OCI-LY7 (cell line): Measurements from ENCODE around the gene AKAP12. TPM values are rescaled to one million over a fixed set of nuclear protein-coding genes. Genes with fewer than 3 reads are reported as not detected.

Experiments
- BruUV-seq: library from RNA; stranded (reverse); fragments of 400-500 nt; replicated peaks from 2 replicates; lab custom pipeline; 2021; lab: Mats Ljungman, UMichigan
- CTCF ChIA-PET: fragments of 300-600 bp; sonication (Branson Sonifier 250); formaldehyde crosslinking; loops from one replicate; lab custom pipeline; 2022; ENCODE audit warnings: antibody characterized with exemption; ENCODE audit not compliant: unreplicated experiment; lab: Charles Lee
- POLR2A ChIA-PET: fragments of 300-600 bp; sonication (Branson Sonifier 250); formaldehyde crosslinking; loops from one replicate; lab custom pipeline; 2022; ENCODE audit warnings: antibody characterized with exemption; lab: Charles Lee
- DNase-seq: peaks from one replicate; pipeline ENCODE4 v3.0.0-alpha.2; 2015; ENCODE audit warnings: low spot score
- H2AFZ ChIP-seq: fragments of 200-600 bp; sonication (generic), shearing (Covaris generic); 2 replicates; pipeline ENCODE4 v1.6.1; 2014; ENCODE audit warnings: mild to moderate bottlenecking, antibody characterized with exemption, low read length, moderate library complexity
- H3K27ac ChIP-seq: fragments of 200-600 bp; sonication (generic); 2 replicates; pipeline ENCODE4 v1.5.1; 2014; ENCODE audit warnings: mixed run types, low read depth, mild to moderate bottlenecking, moderate library complexity, low read length, inconsistent platforms; ENCODE audit not compliant: poor library complexity, severe bottlenecking
- H3K36me3 ChIP-seq: fragments of 200-600 bp; sonication (generic); 2 replicates; pipeline ENCODE4 v1.6.1; 2014; ENCODE audit warnings: mild to moderate bottlenecking, antibody characterized with exemption, low read length, moderate library complexity, mixed read lengths; ENCODE audit not compliant: insufficient read depth
- H3K4me1 ChIP-seq: fragments of 200-600 bp; sonication (generic); 2 replicates; pipeline ENCODE4 v1.5.1; 2014; ENCODE audit warnings: mild to moderate bottlenecking, low read length; ENCODE audit not compliant: insufficient read depth, poor library complexity, severe bottlenecking
- H3K4me2 ChIP-seq: fragments of 200-600 bp; sonication (generic); 2 replicates; pipeline ENCODE4 v1.6.1; 2014; ENCODE audit warnings: mild to moderate bottlenecking, low read length
- H3K4me3 ChIP-seq: fragments of 200-600 bp; sonication (generic); 2 replicates; pipeline ENCODE4 v1.5.1; 2014; ENCODE audit warnings: mild to moderate bottlenecking, low read depth, low read length; ENCODE audit not compliant: poor library complexity, severe bottlenecking
- H3K79me2 ChIP-seq: fragments of 200-600 bp; sonication (generic); 2 replicates; pipeline ENCODE4 v1.6.1; 2016; ENCODE audit warnings: low read depth, mild to moderate bottlenecking, low read length, moderate library complexity, mixed read lengths; ENCODE audit not compliant: insufficient read depth
- H3K9me2 ChIP-seq: fragments of 200-600 bp; sonication (generic); 2 replicates; pipeline ENCODE4 v1.6.1; 2016; ENCODE audit warnings: mild to moderate bottlenecking, low read length, mixed read lengths; ENCODE audit not compliant: insufficient read depth
- H3K9me3 ChIP-seq: fragments of 200-600 bp; sonication (generic); 2 replicates; pipeline ENCODE4 v1.6.1; 2014; ENCODE audit warnings: mild to moderate bottlenecking, mixed run types, low read length, mixed read lengths
- H4K20me1 ChIP-seq: fragments of 200-600 bp; sonication (generic); 2 replicates; pipeline ENCODE4 v1.6.1; 2014; ENCODE audit warnings: mild to moderate bottlenecking, antibody characterized with exemption, low read length, moderate library complexity, mixed read lengths; ENCODE audit not compliant: insufficient read depth
- EZH2phosphoT487 ChIP-seq: fragments of 200-600 bp; sonication (generic); IDR thresholded peaks from 2 replicates; pipeline ENCODE4 v1.6.1; 2018; ENCODE audit warnings: low read depth, borderline replicate concordance, mild to moderate bottlenecking, mixed run types, antibody characterized with exemption, low read length, moderate library complexity, mixed read lengths
- intact Hi-C: fragments of 100-400 bp; cut with micrococcal nuclease; formaldehyde crosslinking; loops from one replicate; pipeline ENCODE4 v1.10.0; 2022; ENCODE audit not compliant: unreplicated experiment
- total RNA-seq, 2 experiments: library from RNA; depleted of rRNA in 1 of 2; stranded (reverse); fragments of >200 nt in 1 of 2; shearing (Covaris generic) in 1 of 2; gene quantifications; 2 replicates each; pipeline ENCODE4 v1.2.3, GENCODE V29; 2014 to 2022
- TF ChIP-seq, protein P1 (sequence below): fragments of 200-600 bp; sonication (generic); conservative IDR thresholded peaks from 2 replicates; pipeline ENCODE4 v1.5.1; 2014; ENCODE audit warnings: mild to moderate bottlenecking, antibody characterized with exemption, low read length, moderate library complexity, mixed read lengths

The AKAP12 gene
- total RNA-seq, 2 experiments from 2014 or later: 0.23 TPM; not detected in 1

DNA sequence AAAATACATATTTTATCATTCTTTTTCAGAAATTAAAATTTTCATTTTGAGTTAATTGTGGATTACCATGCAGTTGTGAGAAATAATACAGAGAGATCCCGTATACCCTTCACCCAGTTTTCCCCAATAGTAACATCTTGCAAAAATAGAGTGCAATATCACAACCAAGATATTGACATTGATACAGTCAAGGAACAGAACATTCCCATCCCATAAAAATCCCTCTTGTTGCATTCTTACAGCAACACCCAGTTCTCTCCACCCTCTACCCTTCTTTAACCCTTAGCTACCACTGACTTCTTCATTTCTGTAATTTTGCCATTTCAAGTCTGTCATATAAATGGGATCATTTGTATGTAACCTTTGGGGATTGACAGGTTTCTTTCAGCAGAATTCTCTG is 6.9 kb upstream of the AKAP12 start:
- H3K4me1 ChIP-seq: no peaks in the 10 kb centered on the region
- H3K4me2 ChIP-seq: no peak overlapping the region
- no peaks in the 10 kb centered on the region for H3K9me2 ChIP-seq
- H3K4me3 ChIP-seq: no peak overlapping the region
- no peaks in the 10 kb centered on the region for H3K36me3 ChIP-seq
- no peaks in the 10 kb centered on the region for H3K79me2 ChIP-seq
- H3K9me3 ChIP-seq: no peaks in the 10 kb centered on the region
- intact Hi-C loops: no loop called here
- CTCF ChIA-PET: no interaction called here
- POLR2A ChIA-PET: no interaction called here
- no peaks in the 10 kb centered on the region for H4K20me1 ChIP-seq
- no peak overlapping the region for H2AFZ ChIP-seq
- H3K27ac ChIP-seq: no peak overlapping the region
- BruUV-seq: no TSS peak
- no peak for DNase-seq
- TF ChIP-seq, protein P1, sequence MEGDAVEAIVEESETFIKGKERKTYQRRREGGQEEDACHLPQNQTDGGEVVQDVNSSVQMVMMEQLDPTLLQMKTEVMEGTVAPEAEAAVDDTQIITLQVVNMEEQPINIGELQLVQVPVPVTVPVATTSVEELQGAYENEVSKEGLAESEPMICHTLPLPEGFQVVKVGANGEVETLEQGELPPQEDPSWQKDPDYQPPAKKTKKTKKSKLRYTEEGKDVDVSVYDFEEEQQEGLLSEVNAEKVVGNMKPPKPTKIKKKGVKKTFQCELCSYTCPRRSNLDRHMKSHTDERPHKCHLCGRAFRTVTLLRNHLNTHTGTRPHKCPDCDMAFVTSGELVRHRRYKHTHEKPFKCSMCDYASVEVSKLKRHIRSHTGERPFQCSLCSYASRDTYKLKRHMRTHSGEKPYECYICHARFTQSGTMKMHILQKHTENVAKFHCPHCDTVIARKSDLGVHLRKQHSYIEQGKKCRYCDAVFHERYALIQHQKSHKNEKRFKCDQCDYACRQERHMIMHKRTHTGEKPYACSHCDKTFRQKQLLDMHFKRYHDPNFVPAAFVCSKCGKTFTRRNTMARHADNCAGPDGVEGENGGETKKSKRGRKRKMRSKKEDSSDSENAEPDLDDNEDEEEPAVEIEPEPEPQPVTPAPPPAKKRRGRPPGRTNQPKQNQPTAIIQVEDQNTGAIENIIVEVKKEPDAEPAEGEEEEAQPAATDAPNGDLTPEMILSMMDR: no peak
- TF ChIP-seq EZH2phosphoT487: no peak

DNA sequence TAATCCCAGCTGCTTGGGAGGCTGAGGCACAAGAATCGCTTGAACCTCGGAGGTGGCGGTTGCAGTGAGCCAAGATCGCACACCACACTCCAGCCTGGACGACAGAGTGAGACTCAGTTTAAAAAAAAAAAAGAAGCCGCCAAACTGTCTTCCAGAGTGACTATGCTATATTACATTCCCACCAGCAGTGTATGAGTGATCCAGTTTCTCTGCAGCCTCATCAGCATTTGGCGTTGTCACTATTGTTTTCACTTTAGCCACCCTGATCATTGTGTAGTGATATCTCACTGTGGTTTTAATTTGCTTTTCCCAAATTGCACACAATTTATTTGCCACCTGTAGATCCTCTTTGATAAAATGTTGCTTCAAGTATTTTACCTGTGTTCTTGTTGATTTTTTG is 6.0 kb upstream of the AKAP12 start:
- TF ChIP-seq EZH2phosphoT487: no peak
- TF ChIP-seq, protein P1: no peak
- no peaks in the 10 kb centered on the region for H3K9me2 ChIP-seq
- no peaks in the 10 kb centered on the region for H3K36me3 ChIP-seq
- H3K9me3 ChIP-seq: no peaks in the 10 kb centered on the region
- no peak overlapping the region for H2AFZ ChIP-seq
- BruUV-seq: no TSS peak
- POLR2A ChIA-PET: interaction anchor here (0.5 to 0.6 kb wide), 2 partner anchors 18 to 58 kb away, joined by 3 to 5 read pairs; no protein-coding TSS in a partner anchor
- no peak overlapping the region for H3K4me3 ChIP-seq
- H3K4me1 ChIP-seq: no peaks in the 10 kb centered on the region
- DNase-seq: no peak
- no peaks in the 10 kb centered on the region for H4K20me1 ChIP-seq
- no peak overlapping the region for H3K4me2 ChIP-seq
- no peak overlapping the region for H3K27ac ChIP-seq
- intact Hi-C loops: no loop called here
- CTCF ChIA-PET: no interaction called here
- H3K79me2 ChIP-seq: no peaks in the 10 kb centered on the region

DNA sequence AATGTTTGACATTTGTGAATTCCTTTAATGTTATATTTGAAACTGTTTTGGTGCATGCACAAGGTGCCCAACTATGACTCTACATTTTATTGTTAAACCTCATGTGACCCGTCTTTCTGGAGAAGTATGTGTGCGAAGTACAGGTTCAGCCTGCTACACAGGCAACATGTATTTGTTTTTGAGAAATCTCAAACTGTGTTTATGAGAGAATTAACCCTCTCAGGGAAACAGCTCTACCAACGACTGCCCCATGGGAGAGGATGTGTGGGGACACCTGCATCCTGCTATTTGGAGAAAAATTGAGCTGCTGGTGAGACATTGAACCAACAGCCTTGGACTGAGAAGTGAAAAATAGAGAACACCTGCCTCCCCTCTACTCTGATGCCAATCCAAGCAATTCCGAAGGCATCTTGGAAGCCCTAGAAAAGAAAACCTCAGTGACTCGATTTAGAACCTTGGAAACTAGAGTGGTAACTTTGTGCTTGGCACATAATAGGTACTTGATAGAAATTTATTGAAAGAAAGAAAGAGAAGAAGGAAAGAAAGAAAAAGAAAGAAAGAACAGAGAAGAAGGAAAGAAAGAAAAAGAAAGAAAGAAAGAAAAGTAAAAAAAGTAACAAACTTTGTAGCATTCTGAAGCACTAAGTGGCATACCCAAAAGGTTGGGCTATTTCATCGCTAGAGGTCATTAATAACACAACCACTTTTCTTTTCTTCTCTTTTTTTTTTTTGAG is 2.9 kb upstream of the AKAP12 start:
- no peaks in the 10 kb centered on the region for H3K9me3 ChIP-seq
- TF ChIP-seq, protein P1: no peak
- no peak for TF ChIP-seq EZH2phosphoT487
- BruUV-seq: no TSS peak
- POLR2A ChIA-PET: interaction anchor here (0.6 to 0.7 kb wide), 2 partner anchors 849 to 1063 kb away, joined by 3 to 4 read pairs; no protein-coding TSS in a partner anchor
- H3K36me3 ChIP-seq: no peaks in the 10 kb centered on the region
- no peaks in the 10 kb centered on the region for H4K20me1 ChIP-seq
- no peak for DNase-seq
- no peak overlapping the region for H3K4me2 ChIP-seq
- no peaks in the 10 kb centered on the region for H3K9me2 ChIP-seq
- H3K4me3 ChIP-seq: no peak overlapping the region
- H3K4me1 ChIP-seq: no peaks in the 10 kb centered on the region
- intact Hi-C loops: no loop called here
- no peak overlapping the region for H3K27ac ChIP-seq
- no peak overlapping the region for H2AFZ ChIP-seq
- CTCF ChIA-PET: no interaction called here
- H3K79me2 ChIP-seq: no peaks in the 10 kb centered on the region
